Measurements from ENCODE around the gene DHRS4.

The DHRS4 gene

GRCh38 chr14:23931721-23932289, 21.8 kb upstream of the DHRS4 start:
- TF ChIP-seq CTCF (IDR thresholded peaks at IDR 0.05; ENCODE audit: borderline replicate concordance, control extremely low read depth, extremely low read depth, insufficient read depth, missing control alignments), result no peak
- DNase-seq (ENCODE audit: low spot score), result no peak
- in situ Hi-C loops (cut with MboI; ENCODE audit: low sequenced_read_pairs, unreplicated experiment), result no loop called here

GRCh38 chr14:23932639-23933038, 20.9 kb upstream of the DHRS4 start:
- no peak for DNase-seq (ENCODE audit: low spot score)
- no peak for TF ChIP-seq CTCF (IDR thresholded peaks at IDR 0.05; ENCODE audit: borderline replicate concordance, control extremely low read depth, extremely low read depth, insufficient read depth, missing control alignments)
- in situ Hi-C loops (cut with MboI; ENCODE audit: low sequenced_read_pairs, unreplicated experiment), result no loop called here

GRCh38 chr14:23933108-23933741, 20.3 kb upstream of the DHRS4 start:
- TF ChIP-seq CTCF (IDR thresholded peaks at IDR 0.05; ENCODE audit: borderline replicate concordance, control extremely low read depth, extremely low read depth, insufficient read depth, missing control alignments), result no peak
- in situ Hi-C loops (cut with MboI; ENCODE audit: low sequenced_read_pairs, unreplicated experiment), result no loop called here
- DNase-seq (ENCODE audit: low spot score), result no peak

GRCh38 chr14:23933742-23934128, 19.8 kb upstream of the DHRS4 start:
- in situ Hi-C loops (cut with MboI; ENCODE audit: low sequenced_read_pairs, unreplicated experiment), result no loop called here
- no peak for DNase-seq (ENCODE audit: low spot score)
- no peak for TF ChIP-seq CTCF (IDR thresholded peaks at IDR 0.05; ENCODE audit: borderline replicate concordance, control extremely low read depth, extremely low read depth, insufficient read depth, missing control alignments)

- in situ Hi-C loops (cut with MboI; ENCODE audit: low sequenced_read_pairs, unreplicated experiment), result no loop called here
- TF ChIP-seq CTCF (IDR thresholded peaks at IDR 0.05; ENCODE audit: borderline replicate concordance, control extremely low read depth, extremely low read depth, insufficient read depth, missing control alignments), result no peak
- no peak for DNase-seq (ENCODE audit: low spot score)
These were observed 18.4 kb upstream of the DHRS4 start for GRCh38 chr14:23935158-23935557.

- in situ Hi-C loops (cut with MboI; ENCODE audit: low sequenced_read_pairs, unreplicated experiment), result no loop called here
- no peak for TF ChIP-seq CTCF (IDR thresholded peaks at IDR 0.05; ENCODE audit: borderline replicate concordance, control extremely low read depth, extremely low read depth, insufficient read depth, missing control alignments)
- DNase-seq (ENCODE audit: low spot score), result no peak
These were observed 17.3 kb upstream of the DHRS4 start for GRCh38 chr14:23936084-23936829.
